GM12878 (cell line): Measurements from ENCODE around the gene BICRA. TPM values are rescaled to one million over a fixed set of nuclear protein-coding genes. Genes with fewer than 3 reads are reported as not detected.
"Not testable (repeated sequence)": the region's sequence is repeated elsewhere in the genome, so short reads cannot be mapped to it uniquely, and the experiment has no call there.

Experiments used
- ATAC-seq: fragments of 200-7000 bp; cut with Tn5 transposase; 3 replicates; pipeline ENCODE4 v1.9.1; 2020; ENCODE audit warnings: mild to moderate bottlenecking, moderate library complexity
- BruUV-seq: library from RNA; stranded (reverse); fragments of 400-500 nt; replicated peaks from 2 replicates; lab custom pipeline; 2021; lab: Mats Ljungman, UMichigan
- CTCF ChIA-PET: fragments of 300-600 bp; sonication (Branson Sonifier 250); formaldehyde crosslinking; extraction: SDS; loops from one replicate; lab custom pipeline; 2021; ENCODE audit warnings: inconsistent platforms; lab: Yijun Ruan, JAX
- POLR2A ChIA-PET: fragments of 350-600 bp; formaldehyde crosslinking; extraction: SDS; loops from one replicate; lab custom pipeline; 2021; ENCODE audit warnings: inconsistent platforms; lab: Charles Lee
- RAD21 ChIA-PET: fragments of 300-600 bp; sonication (Branson Sonifier 250); formaldehyde crosslinking; loops from one replicate; lab custom pipeline; 2023; ENCODE audit warnings: antibody characterized with exemption; ENCODE audit not compliant: unreplicated experiment; lab: Charles Lee
- SMC1A ChIA-PET: fragments of 300-600 bp; sonication (Branson Sonifier 250); formaldehyde crosslinking; loops from one replicate; lab custom pipeline; 2023; ENCODE audit not compliant: unreplicated experiment, uncharacterized antibody; lab: Charles Lee
- DNase-seq: peaks from one replicate; pipeline ENCODE4 v3.0.0-alpha.2; 2011; ENCODE audit warnings: low read depth, low spot score
- FAIRE-seq: peaks from 3 replicates; lab custom pipeline; 2011; peaks lifted over from hg19 to GRCh38; lab: Jason Lieb, UNC
- H2AFZ ChIP-seq: 2 replicates; pipeline ENCODE4 v1.6.0; 2011; ENCODE audit warnings: low read depth, low read length, control low read depth; ENCODE audit not compliant: control insufficient read depth
- H3K27ac ChIP-seq: 2 replicates; pipeline ENCODE4 v1.5.1; 2011; ENCODE audit warnings: control low read depth; ENCODE audit not compliant: control insufficient read depth, insufficient read depth
- H3K27me3 ChIP-seq, 2 experiments: replicated peaks in 1 of 2; 2 replicates each; pipeline versions ENCODE4 v1.6.0 to v1.6.1; 2011; ENCODE audit warnings: low read length in 1 of 2; ENCODE audit not compliant: control insufficient read depth in 2 of 2, insufficient read depth in 2 of 2
- H3K36me3 ChIP-seq, 2 experiments: 2 replicates each; pipeline ENCODE4 v1.5.1; 2011; ENCODE audit warnings: low read length in 1 of 2; ENCODE audit not compliant: control insufficient read depth in 2 of 2, insufficient read depth in 2 of 2
- H3K4me1 ChIP-seq: 2 replicates; pipeline ENCODE4 v1.6.1; 2011; ENCODE audit warnings: mild to moderate bottlenecking, low read length, moderate library complexity, mixed read lengths; ENCODE audit not compliant: control insufficient read depth, insufficient read depth
- H3K4me2 ChIP-seq: 2 replicates; pipeline ENCODE4 v1.6.0; 2011; ENCODE audit warnings: control low read depth; ENCODE audit not compliant: control insufficient read depth, insufficient read depth
- H3K4me3 ChIP-seq: fragments of 200-600 bp; sonication (generic); 2 replicates; pipeline ENCODE4 v1.5.1; 2016
- H3K79me2 ChIP-seq: 2 replicates; pipeline ENCODE4 v1.6.0; 2011; ENCODE audit warnings: low read length; ENCODE audit not compliant: control insufficient read depth, insufficient read depth
- H3K9ac ChIP-seq: 2 replicates; pipeline ENCODE4 v1.8.0; 2011; ENCODE audit warnings: low read length, control low read depth, mixed read lengths; ENCODE audit not compliant: control insufficient read depth, insufficient read depth
- H3K9me3 ChIP-seq: replicated peaks from 3 replicates; pipeline ENCODE4 v1.5.1; 2011; ENCODE audit warnings: mild to moderate bottlenecking, low read length; ENCODE audit not compliant: control insufficient read depth, insufficient read depth
- H4K20me1 ChIP-seq: 2 replicates; pipeline ENCODE4 v1.6.0; 2011; ENCODE audit not compliant: control insufficient read depth, insufficient read depth
- ASH2L ChIP-seq: fragments of 300-600, 200-600 bp; sonication (generic); IDR thresholded peaks from 2 replicates; pipeline ENCODE4 v1.6.1; 2017; ENCODE audit warnings: low read depth, mild to moderate bottlenecking, borderline replicate concordance
- CHD2 ChIP-seq: IDR thresholded peaks from 2 replicates; pipeline ENCODE4 v1.6.1; 2011; ENCODE audit warnings: low read depth, low read length, improper control_type of control experiment, borderline replicate concordance
- CREM ChIP-seq: IDR thresholded peaks from 2 replicates; pipeline ENCODE4 v1.6.1; 2014; ENCODE audit warnings: antibody characterized with exemption, low read depth
- GABPA ChIP-seq: IDR thresholded peaks from 2 replicates; pipeline ENCODE4 v1.6.1; 2014; ENCODE audit warnings: antibody characterized with exemption, low read depth, mild to moderate bottlenecking, inconsistent platforms
- HDAC2 ChIP-seq: fragments of 200-600 bp; sonication (generic); IDR thresholded peaks from 2 replicates; pipeline ENCODE4 v1.6.1; 2017
- IKZF2 ChIP-seq, 2 experiments: fragments of 450-650 bp; IDR thresholded peaks; 2 replicates each; pipeline ENCODE4 v1.6.1; 2017; ENCODE audit warnings: mild to moderate bottlenecking in 2 of 2, moderate library complexity in 2 of 2
- KLF5 ChIP-seq: fragments of 450-650 bp; IDR thresholded peaks from 2 replicates; pipeline ENCODE4 v1.6.1; 2014; ENCODE audit warnings: mild to moderate bottlenecking; ENCODE audit not compliant: partially characterized antibody
- POU2F2 ChIP-seq: IDR thresholded peaks from 3 replicates; pipeline ENCODE4 v1.6.1; 2011; ENCODE audit warnings: low read depth, mild to moderate bottlenecking, low read length, borderline replicate concordance
- STAT3 ChIP-seq: IDR thresholded peaks from 2 replicates; pipeline ENCODE4 v1.6.1; 2011; ENCODE audit warnings: low read depth, low read length, improper control_type of control experiment
- WGBS: methylation state at CpG from one replicate; pipeline ENCODE4 v1.1.6; 2016; ENCODE audit warnings: low lambda C conversion rate; ENCODE audit not compliant: insufficient replicate concordance, insufficient coverage; ENCODE audit errors: missing lambda C conversion rate; 5-methylcytosine and 5-hydroxymethylcytosine counted together
- in situ Hi-C: fragments of 300-500 bp; cut with MboI; formaldehyde crosslinking; loops from 9 replicates; pipeline ENCODE4 v1.14.3; 2018; ENCODE audit warnings: mixed read lengths
- intact Hi-C: fragments of 100-400 bp; cut with micrococcal nuclease; formaldehyde crosslinking; loops from one replicate; pipeline ENCODE4 v1.14.2; 2022; ENCODE audit not compliant: unreplicated experiment
- polyA plus RNA-seq, 11 experiments: library from polyadenylated mRNA; depleted of rRNA in 4 of 11; unstranded in 6 of 11; stranded (reverse) in 5 of 11; fragments of >200 nt; fragmentation: Nextera tagmentation in 4 of 11; fragmentation: Illumina TruSeq in 1 of 11; extraction: Ambion mirVana in 4 of 11; extraction: Trizol in 1 of 11; gene quantifications; 1 replicate in 1 of 11; 2 replicates in 10 of 11; pipeline versions ENCODE4 v1.2.1 to v1.2.3, GENCODE V29; 2011 to 2016; ENCODE audit warnings: inconsistent platforms in 2 of 11, missing spikeins in 2 of 11, low read depth in 1 of 11
- total RNA-seq, 4 experiments: library from RNA; depleted of rRNA in 3 of 4; stranded (reverse); fragments of >200 nt in 3 of 4; fragmentation: Illumina TruSeq in 1 of 4; extraction: Trizol in 1 of 4; gene quantifications; 2 replicates each; pipeline versions ENCODE4 v1.2.1 to v1.2.3, GENCODE V29; 2013 to 2021
- TF ChIP-seq, protein P1 (sequence below): IDR thresholded peaks from 2 replicates; pipeline ENCODE4 v1.6.1; 2012; ENCODE audit warnings: mild to moderate bottlenecking, low read depth, low read length

Gene BICRA
- total and polyA plus RNA-seq, 10 of the 15 experiments (the other 5 are each of a cell fraction or from before 2014, with no cell fraction given), result 0.11 to 15.3 (median 1.3) TPM

DNA sequence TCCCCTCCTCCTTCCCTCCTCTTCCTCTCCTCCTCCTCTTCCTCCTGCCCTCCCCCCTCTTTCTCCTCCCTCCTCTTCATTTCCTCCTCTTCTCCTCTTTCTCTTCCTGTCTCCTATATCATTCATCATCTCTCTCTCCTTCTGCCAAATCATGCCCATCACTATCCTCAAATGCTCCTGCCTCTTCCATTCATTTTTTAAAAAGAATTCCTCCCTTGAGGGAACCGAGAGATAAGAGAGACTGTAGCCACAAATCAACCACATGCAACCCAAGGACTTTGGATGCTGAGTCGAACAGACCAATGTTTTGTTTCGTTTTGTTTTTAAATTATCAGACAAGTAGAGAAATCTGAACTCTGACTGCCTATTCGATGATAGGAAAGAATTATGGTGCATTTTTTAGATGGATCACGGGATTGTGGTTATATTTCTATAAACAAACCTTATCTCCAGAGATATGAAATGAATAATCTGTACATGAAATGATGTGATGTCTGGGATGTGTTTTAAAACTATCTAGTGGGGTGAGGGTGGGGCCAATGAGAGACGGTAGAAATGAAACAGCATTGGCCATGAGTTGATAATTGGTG lies 26.5 kb upstream of the BICRA start (continued):
- TF ChIP-seq GABPA (no peak), CREM (no peak), KLF5 (no peak), CHD2 (no peak), HDAC2 (no peak), ASH2L (no peak), IKZF2 (IDR thresholded peaks at IDR 0.05) (no peak), STAT3 (no peak), POU2F2 (no peak)
- TF ChIP-seq, protein P1, sequence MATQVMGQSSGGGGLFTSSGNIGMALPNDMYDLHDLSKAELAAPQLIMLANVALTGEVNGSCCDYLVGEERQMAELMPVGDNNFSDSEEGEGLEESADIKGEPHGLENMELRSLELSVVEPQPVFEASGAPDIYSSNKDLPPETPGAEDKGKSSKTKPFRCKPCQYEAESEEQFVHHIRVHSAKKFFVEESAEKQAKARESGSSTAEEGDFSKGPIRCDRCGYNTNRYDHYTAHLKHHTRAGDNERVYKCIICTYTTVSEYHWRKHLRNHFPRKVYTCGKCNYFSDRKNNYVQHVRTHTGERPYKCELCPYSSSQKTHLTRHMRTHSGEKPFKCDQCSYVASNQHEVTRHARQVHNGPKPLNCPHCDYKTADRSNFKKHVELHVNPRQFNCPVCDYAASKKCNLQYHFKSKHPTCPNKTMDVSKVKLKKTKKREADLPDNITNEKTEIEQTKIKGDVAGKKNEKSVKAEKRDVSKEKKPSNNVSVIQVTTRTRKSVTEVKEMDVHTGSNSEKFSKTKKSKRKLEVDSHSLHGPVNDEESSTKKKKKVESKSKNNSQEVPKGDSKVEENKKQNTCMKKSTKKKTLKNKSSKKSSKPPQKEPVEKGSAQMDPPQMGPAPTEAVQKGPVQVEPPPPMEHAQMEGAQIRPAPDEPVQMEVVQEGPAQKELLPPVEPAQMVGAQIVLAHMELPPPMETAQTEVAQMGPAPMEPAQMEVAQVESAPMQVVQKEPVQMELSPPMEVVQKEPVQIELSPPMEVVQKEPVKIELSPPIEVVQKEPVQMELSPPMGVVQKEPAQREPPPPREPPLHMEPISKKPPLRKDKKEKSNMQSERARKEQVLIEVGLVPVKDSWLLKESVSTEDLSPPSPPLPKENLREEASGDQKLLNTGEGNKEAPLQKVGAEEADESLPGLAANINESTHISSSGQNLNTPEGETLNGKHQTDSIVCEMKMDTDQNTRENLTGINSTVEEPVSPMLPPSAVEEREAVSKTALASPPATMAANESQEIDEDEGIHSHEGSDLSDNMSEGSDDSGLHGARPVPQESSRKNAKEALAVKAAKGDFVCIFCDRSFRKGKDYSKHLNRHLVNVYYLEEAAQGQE, result no peak
- TF ChIP-seq, all 136 proteins: peak for 0

DNA sequence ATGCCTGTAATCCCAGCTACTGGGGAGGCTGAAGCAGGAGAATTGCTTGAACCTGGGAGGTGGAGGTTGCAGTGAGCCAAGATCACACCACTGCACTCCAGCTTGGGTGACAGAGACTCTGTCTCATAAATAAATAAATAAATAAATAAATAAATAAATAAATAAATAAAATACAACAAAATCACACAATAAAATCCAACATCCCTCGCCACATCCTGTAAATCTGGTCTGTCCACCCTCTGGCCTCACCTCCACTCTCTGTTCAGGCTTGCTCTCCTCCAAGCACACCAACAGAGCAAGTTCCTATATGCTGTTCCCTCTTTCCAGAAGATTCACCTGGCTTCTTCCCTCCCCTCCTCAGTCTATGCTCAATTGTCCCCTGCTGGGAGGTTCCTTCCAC lies 25.8 kb upstream of the BICRA start:
- RAD21 ChIA-PET, SMC1A ChIA-PET, H3K9me3 ChIP-seq, BruUV-seq, DNase-seq, H3K4me3 ChIP-seq, H3K9ac ChIP-seq, H2AFZ ChIP-seq, H4K20me1 ChIP-seq, CTCF ChIA-PET, intact Hi-C loops, H3K27ac ChIP-seq, H3K79me2 ChIP-seq, ATAC-seq, H3K36me3 ChIP-seq, H3K4me1 ChIP-seq, H3K27me3 ChIP-seq, H3K4me2 ChIP-seq, FAIRE-seq, in situ Hi-C loops: not testable (repeated sequence)
- POLR2A ChIA-PET, result interaction anchor here (0.6 to 0.7 kb wide), 2 partner anchors 79 to 107 kb away, joined by 3 to 4 read pairs; no protein-coding TSS in a partner anchor
- WGBS, result 0% methylated on average over 1 of the region's 1 CpG
